ENCODE data around the gene TIPARP. TPM values are rescaled to one million over a fixed set of nuclear protein-coding genes. Genes with fewer than 3 reads are reported as not detected.

The TIPARP gene
- total RNA-seq, 4 donors from 2014 or later, result 23.3 to 65.0 (median 31.2) TPM

Other genes with a start within 250 kb of the TIPARP start
- gene SSR3, start 119.5 kb upstream of the TIPARP start, total RNA-seq, result 100 to 1,000 TPM; 134 to 223 (median 176) TPM
- 1 to 10 TPM; 6.3 to 7.5 (median 6.8) TPM for gene LEKR1, start 151.8 kb downstream of the TIPARP start, total RNA-seq